M059J (cell line): ENCODE data around the gene SERPINF2. TPM values are rescaled to one million over a fixed set of nuclear protein-coding genes. Genes with fewer than 3 reads are reported as not detected.
A peak's percentile ranks its signal among the peaks of the same experiment; 100 is the strongest.
"Not testable (repeated sequence)": the region's sequence is repeated elsewhere in the genome, so short reads cannot be mapped to it uniquely, and the experiment has no call there.

Source experiments
- DNase-seq: peaks from one replicate; pipeline ENCODE4 v3.0.0-alpha.2; 2012; ENCODE audit warnings: low read depth
- total RNA-seq: library from RNA; depleted of rRNA; stranded (reverse); fragments of >200 nt; shearing (Covaris generic); gene quantifications from 2 replicates; pipeline ENCODE4 v1.2.3, GENCODE V29; 2014; rRNA removed

The SERPINF2 gene
- total RNA-seq, 1 experiment from 2014 or later, result 0.05 TPM

DNA sequence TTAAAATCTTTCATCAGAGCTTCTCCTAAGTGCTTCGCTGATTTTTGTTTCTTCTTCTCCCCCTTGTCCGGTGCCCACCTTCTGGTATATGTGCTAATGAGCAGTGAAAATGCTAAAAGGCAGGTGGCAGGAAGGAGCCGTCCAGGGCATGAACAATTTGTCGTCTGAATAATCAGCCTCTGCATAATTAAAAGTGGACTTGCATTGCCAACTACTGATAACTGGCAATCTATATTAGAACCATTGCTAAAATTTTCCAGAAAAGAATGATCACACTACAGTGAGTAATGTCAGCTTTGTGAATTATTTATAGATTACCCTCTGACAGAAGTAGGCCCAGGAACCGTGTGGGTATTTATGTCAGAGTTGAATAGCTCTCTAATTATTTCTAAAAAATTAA lies 47.3 kb downstream of the SERPINF2 start:
- DNase-seq, result no peak

DNA sequence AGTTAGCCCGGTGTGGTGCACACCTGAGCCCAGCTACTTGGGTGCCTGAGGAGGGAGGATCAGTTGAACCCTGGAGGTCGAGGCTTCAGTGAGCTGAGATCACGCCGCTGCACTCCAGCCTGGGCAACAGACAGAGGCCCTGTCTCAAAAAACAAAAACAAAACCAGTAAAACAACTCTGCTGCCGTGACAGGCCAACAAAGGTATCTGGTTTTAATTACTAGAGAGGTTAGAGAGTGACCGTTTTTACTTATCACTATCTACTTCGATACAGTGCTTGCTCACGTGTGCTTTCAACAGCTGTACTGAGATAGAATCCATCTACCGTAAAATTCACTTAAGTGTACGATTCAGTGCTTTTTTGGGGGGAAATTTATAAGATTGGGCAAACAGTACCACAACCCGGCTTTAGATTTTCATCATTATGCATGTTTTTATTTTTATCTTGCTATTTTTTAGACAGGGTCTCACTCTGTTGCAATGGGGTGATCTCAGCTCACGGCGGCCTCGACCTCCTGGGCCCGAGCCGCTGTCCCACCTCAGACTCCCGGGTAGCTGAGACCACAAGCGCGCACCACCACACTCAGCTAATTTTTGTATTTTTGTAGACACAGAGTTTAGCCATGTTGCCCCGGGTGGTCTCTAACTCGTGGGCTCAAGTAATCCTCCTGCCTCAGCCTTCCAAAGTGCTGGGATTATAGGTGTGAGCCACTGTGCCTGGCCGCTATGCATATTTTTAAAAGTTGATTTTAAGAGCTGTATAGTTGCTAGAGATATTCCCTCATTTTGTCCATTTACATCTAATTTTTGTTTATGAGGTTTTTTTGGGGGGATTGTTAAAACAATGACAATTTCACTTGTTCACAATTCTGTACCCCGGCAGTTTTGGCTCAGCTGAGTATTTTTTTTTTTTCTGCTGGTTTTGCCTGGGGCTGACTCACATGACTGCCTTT lies 50.1 kb downstream of the SERPINF2 start:
- no peak for DNase-seq

GRCh38 chr17:1793447-1793806 lies 50.8 kb downstream of the SERPINF2 start:
- DNase-seq, result peak; percentile 18

DNA sequence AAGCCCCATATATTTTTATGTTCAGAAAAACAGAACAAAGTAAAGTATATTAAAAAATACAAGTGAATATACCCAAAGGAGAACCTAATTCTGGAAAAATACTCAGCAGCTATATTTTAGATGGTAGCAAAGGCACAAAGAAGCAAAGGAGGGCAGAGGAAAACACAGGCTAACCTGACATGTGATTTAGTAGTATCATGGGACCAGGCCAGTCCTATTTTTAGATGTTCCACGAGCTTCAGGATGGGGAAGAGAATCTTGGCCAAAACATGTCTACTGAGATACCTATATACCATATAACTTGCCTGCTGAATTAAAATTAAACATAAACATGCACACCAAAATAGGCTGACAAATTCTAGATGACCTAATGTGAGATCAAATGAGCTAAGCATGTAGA lies 54.1 kb downstream of the SERPINF2 start:
- DNase-seq, result no peak

GRCh38 chr17:1797323-1797722 lies 54.7 kb downstream of the SERPINF2 start:
- DNase-seq, result no peak

DNA sequence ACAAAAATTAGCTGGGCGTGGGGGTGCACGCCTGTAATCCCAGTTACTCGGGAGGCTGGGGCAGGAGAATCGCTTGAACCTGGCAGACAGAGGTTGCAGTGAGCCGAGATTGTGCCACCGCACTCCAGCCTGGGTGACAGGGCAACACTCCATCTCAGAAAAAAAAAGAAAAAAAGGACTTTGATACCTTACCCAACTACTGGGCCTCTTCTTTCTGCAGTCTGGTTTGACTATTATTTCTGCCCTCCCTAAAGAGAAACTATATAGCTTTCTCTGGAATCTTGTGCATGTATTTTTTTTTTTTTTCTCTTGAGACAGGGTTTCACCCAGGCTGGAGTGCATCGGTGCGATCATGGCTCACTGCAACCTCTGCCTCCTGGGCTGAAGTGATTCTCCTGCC lies 55.2 kb downstream of the SERPINF2 start:
- not testable (repeated sequence) for DNase-seq

DNA sequence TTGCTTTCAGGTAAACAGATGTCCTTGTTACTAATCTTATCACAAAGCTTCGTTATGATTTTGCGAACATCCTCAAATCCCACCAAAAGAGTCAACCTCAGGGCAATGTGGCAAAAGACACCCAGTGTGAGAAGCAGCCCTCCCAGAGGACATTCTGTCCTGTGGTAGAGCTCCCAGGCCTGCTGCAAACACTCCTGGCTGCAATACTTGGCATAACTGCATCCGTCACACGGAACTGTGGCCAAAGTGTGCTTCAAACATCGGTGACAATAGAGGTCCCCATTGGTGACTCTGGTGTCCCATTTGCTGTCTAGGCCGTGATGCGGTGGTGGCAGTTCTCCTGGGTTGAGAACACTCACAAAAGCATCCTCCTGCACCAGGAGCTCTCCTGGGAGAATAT lies 57.6 kb downstream of the SERPINF2 start:
- no peak for DNase-seq

DNA sequence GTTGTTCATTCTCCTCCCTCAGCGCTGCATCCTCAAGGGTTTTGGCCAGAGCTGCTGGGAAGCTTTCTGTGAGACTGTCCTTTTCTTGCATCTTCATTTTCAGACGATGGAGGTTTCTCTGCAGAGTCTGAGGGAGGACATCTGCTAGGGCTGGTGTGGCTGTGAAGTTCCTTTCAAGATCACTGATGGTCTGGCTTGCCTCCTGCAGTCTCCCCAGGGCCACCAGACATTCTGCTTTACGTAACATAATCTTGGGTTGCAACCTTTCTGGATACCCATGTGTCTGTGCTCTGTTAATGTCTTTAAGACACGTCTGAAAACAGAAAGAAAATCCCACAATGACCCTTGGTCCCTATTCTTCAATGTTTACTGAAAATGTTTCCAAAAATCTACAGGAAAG lies 58.0 kb downstream of the SERPINF2 start:
- no peak for DNase-seq

DNA sequence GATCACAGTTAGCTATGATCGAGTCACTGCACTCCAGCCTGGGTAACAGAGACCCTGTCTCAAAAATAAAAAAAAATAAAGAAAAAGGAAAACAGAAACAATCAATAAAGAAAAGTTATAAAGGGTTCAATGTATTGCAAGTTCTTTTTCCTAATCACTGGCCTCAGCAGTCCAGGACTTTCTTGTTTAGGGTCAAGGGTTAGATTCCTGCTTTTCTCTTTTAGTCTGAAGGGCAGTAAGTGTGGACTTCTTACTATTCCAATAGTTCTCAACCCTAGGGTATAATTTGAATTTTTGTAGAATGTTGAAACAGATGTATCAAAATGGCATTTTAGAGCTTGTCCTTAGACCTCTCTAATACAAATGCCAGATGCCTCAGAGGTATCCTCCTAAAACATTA lies 59.8 kb downstream of the SERPINF2 start:
- no peak for DNase-seq

GRCh38 chr17:1803280-1803679 lies 60.6 kb downstream of the SERPINF2 start:
- DNase-seq, result no peak

Other genes starting within 250 kb of the SERPINF2 start
- gene INPP5K, start 226.3 kb upstream of the SERPINF2 start, total RNA-seq, result 28.1 and 81.9 TPM in 2 replicates
- gene PITPNA, start 180.1 kb upstream of the SERPINF2 start, total RNA-seq, result 11.8 and 22.4 TPM in 2 replicates
- gene SLC43A2, start 114.0 kb upstream of the SERPINF2 start, total RNA-seq, result 2.4 and 3.7 TPM in 2 replicates
- gene SCARF1, start 97.1 kb upstream of the SERPINF2 start, total RNA-seq, result 0.47 TPM in 1 of 2 replicates, not detected in the other
- 1.7 and 3.1 TPM in 2 replicates for gene RILP, start 93.0 kb upstream of the SERPINF2 start, total RNA-seq
- 52.3 and 92.8 TPM in 2 replicates for gene PRPF8, start 58.0 kb upstream of the SERPINF2 start, total RNA-seq
- 0.02 and 0.32 TPM in 2 replicates for gene TLCD2, start 32.5 kb upstream of the SERPINF2 start, total RNA-seq
- 4.0 and 9.5 TPM in 2 replicates for gene WDR81, start 18.2 kb upstream of the SERPINF2 start, total RNA-seq
- not detected in 2 replicates for gene SERPINF1, start 19.2 kb downstream of the SERPINF2 start, total RNA-seq
- gene SMYD4, start 87.0 kb downstream of the SERPINF2 start, total RNA-seq, result 6.7 and 11.3 TPM in 2 replicates
- gene RPA1, start 87.1 kb downstream of the SERPINF2 start, total RNA-seq, result 26.5 and 42.5 TPM in 2 replicates